Hematopoietic multipotent progenitor cell treated with erythropoietin and hydrocortisone succinate and interleukin-3 and kit ligand, for 8 days (in vitro differentiated cells): ENCODE data around the gene DNAJC2.
"Not testable (repeated sequence)": the region's sequence is repeated elsewhere in the genome, so short reads cannot be mapped to it uniquely, and the experiment has no call there.

Experiments used
- DNase-seq: peaks from one replicate; pipeline ENCODE4 v3.0.0-alpha.2; 2015

DNAJC2 gene

GRCh38 chr7:103341466-103341865 is 3.1 kb downstream of the DNAJC2 start:
- no peak for DNase-seq

DNA sequence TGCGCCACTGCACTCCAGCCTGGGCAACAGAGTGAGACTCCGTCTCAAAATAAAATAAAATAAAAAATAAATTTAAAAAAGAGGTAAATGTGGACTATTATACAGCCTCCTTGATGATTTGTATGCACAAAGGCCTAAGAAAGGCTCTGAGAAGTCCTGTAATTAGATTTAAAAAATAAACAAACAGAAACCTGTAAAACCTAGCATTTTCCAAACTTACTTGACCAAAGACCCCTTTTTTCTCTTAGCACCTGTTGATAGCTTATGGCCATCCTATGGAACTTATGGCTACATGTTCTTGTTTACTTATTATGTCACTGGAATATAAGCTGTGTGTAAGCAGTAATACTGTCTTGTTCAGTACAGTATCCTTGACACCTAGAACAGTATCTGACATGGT is 5.7 kb downstream of the DNAJC2 start:
- no peak for DNase-seq

DNA sequence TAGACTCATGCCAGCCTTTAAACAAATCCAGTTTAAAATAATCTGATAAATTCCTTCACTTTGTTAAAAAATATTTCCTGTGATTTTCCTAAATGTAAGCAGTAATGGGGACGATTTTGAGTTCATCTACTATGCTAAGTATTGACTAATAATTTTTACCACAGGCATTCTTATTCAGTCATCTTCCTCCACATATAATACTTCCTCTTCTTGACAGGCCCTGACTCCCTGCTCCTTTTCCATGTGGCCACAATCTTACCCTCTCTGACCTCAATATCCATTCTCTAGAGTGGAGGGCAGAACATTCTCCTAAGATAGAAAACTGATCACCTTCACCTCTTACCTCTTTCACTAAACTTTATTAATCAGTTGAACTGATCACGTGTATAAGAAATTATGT is 7.8 kb downstream of the DNAJC2 start:
- DNase-seq, result no peak

DNA sequence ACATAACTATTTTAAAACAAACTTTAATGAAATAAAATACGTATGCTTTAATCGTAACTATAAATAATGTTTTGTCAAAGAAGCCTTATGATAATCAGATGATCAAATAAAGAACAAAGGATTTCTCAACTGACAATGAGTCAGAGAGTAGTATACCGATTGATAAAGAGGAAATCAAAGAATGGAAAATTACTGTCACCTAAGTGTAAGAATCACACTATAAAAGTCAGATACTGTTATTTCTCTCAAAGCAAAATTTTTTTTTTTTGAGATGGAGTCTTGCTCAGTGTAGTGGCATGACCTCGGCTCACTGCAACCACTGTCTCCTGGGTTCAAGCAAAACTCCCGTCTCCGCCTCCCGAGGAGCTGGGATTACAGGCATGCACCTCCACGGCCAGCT is 18.8 kb downstream of the DNAJC2 start:
- DNase-seq, result no peak

GRCh38 chr7:103317009-103317408 is 27.6 kb downstream of the DNAJC2 start:
- DNase-seq, result no peak

GRCh38 chr7:103316380-103316941 is 28.1 kb downstream of the DNAJC2 start:
- no peak for DNase-seq

GRCh38 chr7:103314852-103315251 is 29.7 kb downstream of the DNAJC2 start:
- DNase-seq, result no peak

GRCh38 chr7:103307503-103308231 is 36.9 kb downstream of the DNAJC2 start:
- no peak for DNase-seq

- DNase-seq, result no peak
Observed at GRCh38 chr7:103301441-103301840, 43.1 kb downstream of the DNAJC2 start.

DNA sequence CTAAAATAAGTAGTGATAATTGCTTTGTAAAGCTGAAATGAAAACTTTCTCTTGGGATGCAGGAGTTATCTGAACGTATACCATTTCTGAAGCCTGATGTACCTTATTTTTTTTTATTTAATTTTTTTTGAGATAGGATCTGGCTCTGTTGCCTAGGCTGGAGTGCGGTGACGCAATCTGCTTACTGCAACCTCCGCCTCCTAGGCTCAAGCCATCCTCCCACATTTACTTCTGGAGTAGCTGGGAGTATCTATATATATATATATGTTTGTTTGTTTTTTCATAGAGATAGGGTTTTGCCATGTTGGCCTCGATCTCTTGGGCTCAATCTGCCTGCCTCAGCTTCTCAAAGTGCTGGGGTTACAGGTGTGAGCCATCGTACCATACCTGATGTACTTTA is 44.9 kb downstream of the DNAJC2 start:
- DNase-seq, result no peak

GRCh38 chr7:103297837-103298179 is 46.8 kb downstream of the DNAJC2 start:
- DNase-seq, result no peak

DNA sequence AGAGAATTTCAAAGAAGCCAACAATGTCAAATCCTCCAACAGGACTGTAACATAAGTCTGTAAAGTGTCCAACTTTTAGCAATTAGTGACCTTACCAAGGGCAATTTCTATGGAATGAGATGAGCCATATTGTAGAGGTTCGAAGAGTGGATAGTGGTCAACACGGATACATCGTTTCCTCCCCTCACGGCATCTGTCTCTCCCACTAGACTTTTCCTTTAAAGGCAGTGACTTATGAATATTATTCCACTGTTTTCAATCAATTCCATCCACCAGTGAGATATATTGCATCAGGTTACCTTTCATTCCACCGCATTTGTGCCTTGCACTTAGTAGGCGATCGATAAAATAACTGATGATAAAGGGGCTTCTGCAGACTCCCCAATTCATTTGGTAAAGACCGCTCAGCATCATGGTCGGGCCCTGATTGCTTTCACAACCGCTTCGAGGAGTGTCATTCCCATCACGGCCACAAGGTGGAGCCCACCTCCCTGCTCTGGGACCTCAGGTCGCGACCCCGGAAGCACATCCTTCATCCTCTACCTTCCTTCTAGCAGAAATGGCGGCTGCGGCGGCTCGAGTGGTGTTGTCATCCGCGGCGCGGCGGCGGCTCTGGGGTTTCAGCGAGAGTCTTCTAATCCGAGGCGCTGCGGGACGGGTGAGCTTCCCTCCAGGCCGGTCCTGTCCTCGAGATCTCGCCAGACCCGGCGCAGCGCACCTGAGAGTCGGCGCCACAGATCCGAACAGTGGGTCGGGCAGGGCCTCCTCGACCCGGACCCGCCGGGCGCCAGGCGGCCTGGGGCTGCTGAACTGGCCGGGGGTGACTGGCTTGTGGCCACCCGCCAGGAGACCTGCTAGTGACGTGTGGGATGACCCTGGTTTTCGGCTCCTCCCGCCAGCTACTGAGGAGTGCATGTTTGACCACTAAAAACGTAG is 47.4 kb downstream of the DNAJC2 start, which contains the start of gene PMPCB:
Gene PMPCB (plus strand): TSS at position 535 of the 936 bp plus-strand sequence. CDS start 25 bp downstream, at position 560.
- DNase-seq, result peak; percentile 94

DNA sequence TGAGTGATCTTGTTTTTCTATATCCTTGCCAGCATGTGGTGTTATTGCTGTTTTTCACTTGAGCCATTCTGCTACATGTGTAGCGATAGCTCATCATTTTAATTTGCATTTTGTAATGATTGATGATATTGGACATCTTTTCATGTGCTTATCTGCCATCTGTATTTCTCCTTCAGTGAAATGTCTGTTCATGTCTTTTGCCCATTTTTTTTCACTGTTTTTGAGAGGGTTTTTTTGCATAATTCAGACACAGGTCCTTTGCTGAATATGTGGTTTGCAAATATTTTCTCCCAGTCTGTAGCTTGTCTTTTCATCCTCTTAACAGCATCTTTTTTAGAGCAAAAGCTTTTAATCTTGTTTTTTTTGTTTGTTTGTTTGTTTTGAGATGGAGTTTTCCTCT is 51.0 kb downstream of the DNAJC2 start:
- no peak for DNase-seq

GRCh38 chr7:103292122-103292521 is 52.4 kb downstream of the DNAJC2 start:
- no peak for DNase-seq

DNA sequence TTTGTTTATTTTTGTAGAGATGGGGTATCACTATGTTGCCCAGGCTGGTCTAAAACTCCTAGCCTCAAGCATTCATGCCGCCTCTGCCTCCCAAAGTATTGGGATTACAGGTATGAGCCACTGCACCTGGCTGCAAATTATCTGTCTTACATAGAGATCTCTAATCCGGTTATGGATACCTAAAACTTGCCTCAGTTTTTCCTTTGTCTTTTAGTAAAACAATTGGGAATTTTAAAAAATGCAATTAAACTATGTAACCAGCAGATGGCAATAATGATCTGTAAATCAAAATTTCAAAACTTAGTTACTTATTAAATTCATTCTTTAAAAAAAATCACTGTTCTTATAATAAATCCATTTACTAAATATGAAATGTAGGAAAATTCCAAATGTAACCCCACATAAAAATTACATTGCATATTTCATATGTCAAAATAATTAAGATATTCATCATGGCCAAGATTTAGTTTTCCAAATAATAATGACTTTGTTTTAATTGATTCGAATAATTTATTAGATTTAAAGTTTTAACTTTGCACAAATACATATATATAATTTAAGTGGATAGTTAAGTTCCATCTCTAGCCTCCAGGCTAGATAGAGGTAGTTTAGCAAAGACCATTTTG is 61.7 kb downstream of the DNAJC2 start:
- not testable (repeated sequence) for DNase-seq

DNA sequence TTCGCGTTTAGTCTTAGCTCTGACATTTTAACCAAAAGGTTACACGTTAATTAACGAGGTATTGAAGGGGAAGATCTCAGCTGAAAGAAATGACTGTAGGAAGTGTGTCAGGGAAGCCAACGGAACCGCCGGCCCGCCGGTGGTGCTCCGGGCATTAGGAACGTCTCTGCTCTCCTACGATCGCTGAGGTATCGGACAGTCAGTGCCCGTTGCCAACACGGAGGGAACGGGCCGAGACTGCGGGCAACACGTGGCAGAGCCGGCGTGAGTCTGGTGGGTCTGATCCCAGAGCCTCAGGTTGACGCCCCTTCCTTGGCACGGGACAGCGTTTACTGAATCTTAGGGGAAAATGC is 63.8 kb downstream of the DNAJC2 start:
- DNase-seq, result peak; percentile 44

DNA sequence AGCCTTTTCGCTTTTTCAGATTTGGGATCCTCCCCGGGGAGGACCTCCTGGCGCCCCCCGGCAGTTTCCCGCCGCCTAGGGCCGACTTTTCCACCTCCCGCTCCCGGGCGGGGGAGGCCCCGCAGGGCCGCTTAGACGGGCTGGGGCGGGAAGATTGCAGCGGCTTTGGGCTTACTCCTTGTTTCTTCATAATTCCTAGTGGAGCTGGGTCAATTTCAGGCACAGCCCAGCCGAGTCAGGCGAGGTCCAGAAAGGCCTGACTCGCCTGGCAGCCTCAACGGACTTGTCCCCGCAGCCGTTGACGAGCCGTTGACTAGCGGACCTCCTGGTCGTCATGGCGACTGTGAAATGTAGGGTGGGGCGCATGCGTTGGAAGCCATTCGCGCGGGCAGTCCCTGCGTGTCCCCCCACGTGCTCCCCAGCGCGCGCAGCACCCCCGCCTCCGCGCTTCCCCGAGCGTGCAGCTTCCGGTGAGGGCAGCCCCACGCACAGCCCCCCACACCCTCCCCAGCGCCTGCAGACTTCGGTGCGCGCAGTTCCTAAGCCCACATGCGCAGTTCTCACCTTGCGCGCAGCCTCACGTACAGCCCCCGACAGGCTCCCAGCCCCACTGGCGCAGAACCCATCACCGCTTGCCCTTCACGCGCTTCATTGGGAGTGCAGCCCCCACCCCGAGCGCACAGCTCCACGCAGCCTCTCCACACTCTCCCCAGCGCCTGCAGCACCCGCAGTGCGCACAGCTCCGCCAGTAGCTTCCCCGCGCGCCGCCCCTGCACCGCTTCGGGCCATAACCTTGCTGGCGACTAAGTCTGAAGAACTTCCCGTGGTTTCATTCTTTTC is 64.4 kb downstream of the DNAJC2 start:
- peak; percentile 90 for DNase-seq

DNA sequence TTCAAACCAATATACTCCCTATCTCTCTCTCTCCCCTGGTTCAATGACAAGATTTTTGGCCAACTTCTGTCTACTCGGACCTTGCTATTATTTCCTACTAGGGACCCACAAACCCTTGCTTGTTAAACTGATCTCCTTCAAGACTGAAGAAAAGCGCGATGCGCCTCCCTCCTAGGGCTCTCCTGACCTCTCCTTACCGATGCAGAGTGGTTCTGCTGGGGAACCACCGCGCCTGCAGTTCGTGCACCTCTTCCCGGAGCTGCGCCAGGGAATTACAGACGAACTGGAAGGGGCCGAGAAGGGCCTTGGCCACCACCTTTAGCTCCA is 65.0 kb downstream of the DNAJC2 start:
- DNase-seq, result peak; percentile 67

GRCh38 chr7:103278195-103278594 is 66.4 kb downstream of the DNAJC2 start:
- DNase-seq, result not testable (repeated sequence)

- not testable (repeated sequence) for DNase-seq
Observed at GRCh38 chr7:103274867-103275266, 69.7 kb downstream of the DNAJC2 start.

GRCh38 chr7:103273374-103273773 is 71.2 kb downstream of the DNAJC2 start:
- not testable (repeated sequence) for DNase-seq

DNA sequence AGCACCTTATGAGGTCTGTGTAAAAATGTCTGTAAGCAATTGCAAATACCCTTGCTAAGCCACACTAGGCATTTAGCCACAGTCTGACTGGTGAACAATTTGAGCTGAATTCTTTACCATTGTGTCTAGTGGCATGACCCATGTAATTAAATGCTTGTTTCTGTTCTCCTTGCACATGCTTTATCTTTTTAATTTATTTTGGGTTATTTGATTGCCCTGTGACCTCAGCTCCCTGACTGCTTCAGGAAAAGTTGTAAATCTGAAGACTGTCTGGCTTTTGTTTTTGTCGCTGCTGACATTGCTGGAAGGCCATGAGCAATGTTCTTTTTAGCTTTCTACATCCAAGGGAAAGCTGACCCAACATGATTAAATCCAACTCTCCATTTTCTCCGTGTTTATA is 78.3 kb downstream of the DNAJC2 start:
- not testable (repeated sequence) for DNase-seq
